ENCODE results near the gene RSPH1.

The RSPH1 gene

GRCh38 chr21:42438316-42439205 lies 57.5 kb downstream of the RSPH1 start:
- H3K4me3 ChIP-seq (ENCODE audit: low read depth, low read length): no peak overlapping the region
- no peak for DNase-seq (ENCODE audit: low read depth)
- in situ Hi-C loops (cut with HindIII; ENCODE audit: low sequenced_read_pairs): no loop called here
- TF ChIP-seq, protein P1, sequence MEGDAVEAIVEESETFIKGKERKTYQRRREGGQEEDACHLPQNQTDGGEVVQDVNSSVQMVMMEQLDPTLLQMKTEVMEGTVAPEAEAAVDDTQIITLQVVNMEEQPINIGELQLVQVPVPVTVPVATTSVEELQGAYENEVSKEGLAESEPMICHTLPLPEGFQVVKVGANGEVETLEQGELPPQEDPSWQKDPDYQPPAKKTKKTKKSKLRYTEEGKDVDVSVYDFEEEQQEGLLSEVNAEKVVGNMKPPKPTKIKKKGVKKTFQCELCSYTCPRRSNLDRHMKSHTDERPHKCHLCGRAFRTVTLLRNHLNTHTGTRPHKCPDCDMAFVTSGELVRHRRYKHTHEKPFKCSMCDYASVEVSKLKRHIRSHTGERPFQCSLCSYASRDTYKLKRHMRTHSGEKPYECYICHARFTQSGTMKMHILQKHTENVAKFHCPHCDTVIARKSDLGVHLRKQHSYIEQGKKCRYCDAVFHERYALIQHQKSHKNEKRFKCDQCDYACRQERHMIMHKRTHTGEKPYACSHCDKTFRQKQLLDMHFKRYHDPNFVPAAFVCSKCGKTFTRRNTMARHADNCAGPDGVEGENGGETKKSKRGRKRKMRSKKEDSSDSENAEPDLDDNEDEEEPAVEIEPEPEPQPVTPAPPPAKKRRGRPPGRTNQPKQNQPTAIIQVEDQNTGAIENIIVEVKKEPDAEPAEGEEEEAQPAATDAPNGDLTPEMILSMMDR (IDR thresholded peaks at IDR 0.05; ENCODE audit: low read depth, low read length, missing control alignments): no peak

DNA sequence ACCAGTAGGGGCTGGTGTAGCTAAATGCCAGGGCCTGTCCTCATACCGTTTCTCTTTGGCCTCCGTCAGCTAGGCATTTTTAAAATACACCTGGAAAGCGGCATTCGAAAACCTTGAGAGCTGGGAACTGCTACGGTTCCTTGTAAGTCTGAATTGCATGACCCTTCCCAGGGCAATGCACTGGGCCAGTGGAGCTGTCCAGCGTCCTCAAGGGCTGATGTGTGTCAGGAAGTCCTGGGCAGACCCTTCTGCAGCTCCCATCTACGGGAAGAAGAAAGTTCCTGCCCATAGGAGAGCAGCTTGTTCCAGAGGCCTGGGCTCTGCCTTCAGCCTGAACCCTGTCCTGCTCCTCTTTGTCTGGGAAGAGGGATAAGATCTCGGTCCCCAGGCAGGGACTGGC lies 58.2 kb downstream of the RSPH1 start:
- DNase-seq (ENCODE audit: low read depth): no peak
- no peak overlapping the region for H3K4me3 ChIP-seq (ENCODE audit: low read depth, low read length)
- in situ Hi-C loops (cut with HindIII; ENCODE audit: low sequenced_read_pairs): no loop called here
- TF ChIP-seq, protein P1 (IDR thresholded peaks at IDR 0.05; ENCODE audit: low read depth, low read length, missing control alignments): no peak

- TF ChIP-seq, protein P1 (IDR thresholded peaks at IDR 0.05; ENCODE audit: low read depth, low read length, missing control alignments): no peak
- no peak for DNase-seq (ENCODE audit: low read depth)
Measured at GRCh38 chr21:42436914-42437313, 59.1 kb downstream of the RSPH1 start.

GRCh38 chr21:42435833-42436232 lies 60.2 kb downstream of the RSPH1 start:
- in situ Hi-C loops (cut with HindIII; ENCODE audit: low sequenced_read_pairs): no loop called here
- no peak for DNase-seq (ENCODE audit: low read depth)
- no peak overlapping the region for H3K4me3 ChIP-seq (ENCODE audit: low read depth, low read length)
- TF ChIP-seq, protein P1 (IDR thresholded peaks at IDR 0.05; ENCODE audit: low read depth, low read length, missing control alignments): no peak

More at GRCh38 chr21:42436914-42437313, 59.1 kb downstream of the RSPH1 start:
- in situ Hi-C loops (cut with HindIII; ENCODE audit: low sequenced_read_pairs): no loop called here
- no peak overlapping the region for H3K4me3 ChIP-seq (ENCODE audit: low read depth, low read length)

- DNase-seq (ENCODE audit: low read depth): no peak
- H3K4me3 ChIP-seq (ENCODE audit: low read depth, low read length): no peak overlapping the region
- in situ Hi-C loops (cut with HindIII; ENCODE audit: low sequenced_read_pairs): no loop called here
- TF ChIP-seq, protein P1 (IDR thresholded peaks at IDR 0.05; ENCODE audit: low read depth, low read length, missing control alignments): no peak
Measured at GRCh38 chr21:42435401-42435800, 60.6 kb downstream of the RSPH1 start.

DNA sequence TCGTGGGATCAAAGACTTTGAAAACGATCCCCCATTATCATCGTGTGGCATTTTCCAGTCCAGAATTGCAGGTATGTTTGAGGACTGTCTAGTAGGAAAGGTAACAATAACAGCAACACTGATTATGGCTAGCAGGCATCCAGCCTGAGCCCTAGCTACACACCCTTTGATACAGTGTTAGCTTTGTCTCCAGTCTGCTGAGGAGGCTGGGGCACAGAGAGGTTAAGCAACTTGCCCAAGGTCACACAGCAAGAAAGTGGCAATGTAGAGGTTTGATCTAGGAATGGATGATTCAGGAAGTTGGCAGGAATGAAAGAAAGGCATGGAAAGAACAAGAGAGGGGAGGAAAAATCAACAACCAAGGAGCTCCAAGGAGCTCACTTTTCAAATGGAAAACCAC lies 61.1 kb downstream of the RSPH1 start:
- no peak for DNase-seq (ENCODE audit: low read depth)
- H3K4me3 ChIP-seq (ENCODE audit: low read depth, low read length): no peak overlapping the region
- in situ Hi-C loops (cut with HindIII; ENCODE audit: low sequenced_read_pairs): no loop called here
- TF ChIP-seq, protein P1 (IDR thresholded peaks at IDR 0.05; ENCODE audit: low read depth, low read length, missing control alignments): no peak

All from astrocyte of the cerebellum (primary cell).